ENCODE measurements around the gene RARA. TPM values are rescaled to one million over a fixed set of nuclear protein-coding genes. Genes with fewer than 3 reads are reported as not detected.

Gene RARA
- total and polyA plus RNA-seq, 2 experiments from 2014 or later: 7.4 to 15.9 TPM

- Histone ChIP-seq H3F3A (replicated peaks; ENCODE audit: low read depth) (peaks cover 16% of the 10 kb centered on the region), H4K20me1 (replicated peaks; ENCODE audit: insufficient read depth) (peaks cover 12% of the 10 kb centered on the region), H2AFZ (peak overlapping the region; percentile 97), H3K4me3 (peak overlapping the region; percentile 89), H3K79me2 (replicated peaks; ENCODE audit: insufficient read depth) (peaks cover 20% of the 10 kb centered on the region), H3K4me2 (peak overlapping the region; percentile 91), H3K4me1 (ENCODE audit: insufficient read depth) (peaks cover 30% of the 10 kb centered on the region), H3K27me3 (ENCODE audit: insufficient read depth) (peaks cover 33% of the 10 kb centered on the region), H3K27ac (ENCODE audit: low read depth) (peak overlapping the region; percentile 28; the same call in 1 of the 2 replicates), H3K9me2 (ENCODE audit: insufficient read depth) (no peaks in the 10 kb centered on the region), H3K36me3 (ENCODE audit: insufficient read depth) (no peaks in the 10 kb centered on the region)
- H3K36me3 Mint-ChIP-seq (ENCODE audit: low read depth): no peaks in the 10 kb centered on the region; the same call in 2 of the 3 replicates
- ATAC-seq (peak; percentile 85), DNase-seq (ENCODE audit: low spot score) (peak; percentile 98)
- peaks cover 88% of the 10 kb centered on the region for H3K4me1 Mint-ChIP-seq
- H3K4me3 Mint-ChIP-seq: peak overlapping the region; percentile 93
- H3K9me3 Mint-ChIP-seq: no peaks in the 10 kb centered on the region
- TF ChIP-seq JUNB (IDR thresholded peaks at IDR 0.05; ENCODE audit: unreplicated experiment): no peak
- TF ChIP-seq POLR2AphosphoS5 (IDR thresholded peaks at IDR 0.05; ENCODE audit: low read depth): peak; percentile 58
- no peak overlapping the region for H3K27ac Mint-ChIP-seq
- peaks cover 42% of the 10 kb centered on the region for H3K27me3 Mint-ChIP-seq (ENCODE audit: insufficient read depth, low read depth, poor library complexity)
These were observed 9.2 kb downstream of the RARA start for GRCh38 chr17:40317880-40318829.

- Histone ChIP-seq H3K79me2 (replicated peaks; ENCODE audit: insufficient read depth) (peaks cover 20% of the 10 kb centered on the region), H3K4me2 (peak overlapping the region; percentile 91), H3K9me2 (ENCODE audit: insufficient read depth) (no peaks in the 10 kb centered on the region), H2AFZ (peak overlapping the region; percentile 97), H4K20me1 (replicated peaks; ENCODE audit: insufficient read depth) (peaks cover 12% of the 10 kb centered on the region), H3K36me3 (ENCODE audit: insufficient read depth) (no peaks in the 10 kb centered on the region), H3K27me3 (ENCODE audit: insufficient read depth) (peaks cover 33% of the 10 kb centered on the region), H3F3A (replicated peaks; ENCODE audit: low read depth) (peaks cover 16% of the 10 kb centered on the region), H3K4me3 (peak overlapping the region; percentile 89), H3K4me1 (ENCODE audit: insufficient read depth) (peaks cover 29% of the 10 kb centered on the region), H3K27ac (ENCODE audit: low read depth) (no peak overlapping the region)
- Mint-ChIP-seq H3K27me3 (ENCODE audit: insufficient read depth, low read depth, poor library complexity) (peaks cover 44% of the 10 kb centered on the region), H3K36me3 (ENCODE audit: low read depth) (no peaks in the 10 kb centered on the region; the same call in 2 of the 3 replicates), H3K27ac (no peak overlapping the region), H3K4me1 (peaks cover 84% of the 10 kb centered on the region), H3K9me3 (no peaks in the 10 kb centered on the region), H3K4me3 (peak overlapping the region; percentile 93)
- DNase-seq (ENCODE audit: low spot score) (no peak), ATAC-seq (no peak)
- no peak for TF ChIP-seq CREB1 (CRISPR knock-in tag; IDR thresholded peaks at IDR 0.05; ENCODE audit: low read depth)
- peak; percentile 21 to 36; a peak in 3 of 4 replicates for TF ChIP-seq CTCF (conservative IDR thresholded peaks at IDR 0.05; ENCODE audit: low read depth in 2 of 2)
These were observed 9.9 kb downstream of the RARA start for GRCh38 chr17:40318830-40319391.
